Mammary epithelial cell (primary cell): Measurements from ENCODE around the gene PIP5K1C.

Source experiments
- EZH2 ChIP-seq: IDR thresholded peaks from 2 replicates; pipeline ENCODE4 v1.6.1; 2012; ENCODE audit warnings: low read length, inconsistent platforms, borderline replicate concordance
- TF ChIP-seq, protein P1 (sequence below), 2 donors: IDR thresholded peaks in 1 of 2; conservative IDR thresholded peaks in 1 of 2; 2 replicates each; pipeline ENCODE4 v1.5.1; 2011 to 2012; ENCODE audit warnings: inconsistent platforms in 2 of 2, low read length in 2 of 2, mild to moderate bottlenecking in 2 of 2, control low read depth in 1 of 2, low read depth in 1 of 2; ENCODE audit not compliant: insufficient read depth in 1 of 2; ENCODE audit errors: extremely low read depth in 1 of 2

DNA sequence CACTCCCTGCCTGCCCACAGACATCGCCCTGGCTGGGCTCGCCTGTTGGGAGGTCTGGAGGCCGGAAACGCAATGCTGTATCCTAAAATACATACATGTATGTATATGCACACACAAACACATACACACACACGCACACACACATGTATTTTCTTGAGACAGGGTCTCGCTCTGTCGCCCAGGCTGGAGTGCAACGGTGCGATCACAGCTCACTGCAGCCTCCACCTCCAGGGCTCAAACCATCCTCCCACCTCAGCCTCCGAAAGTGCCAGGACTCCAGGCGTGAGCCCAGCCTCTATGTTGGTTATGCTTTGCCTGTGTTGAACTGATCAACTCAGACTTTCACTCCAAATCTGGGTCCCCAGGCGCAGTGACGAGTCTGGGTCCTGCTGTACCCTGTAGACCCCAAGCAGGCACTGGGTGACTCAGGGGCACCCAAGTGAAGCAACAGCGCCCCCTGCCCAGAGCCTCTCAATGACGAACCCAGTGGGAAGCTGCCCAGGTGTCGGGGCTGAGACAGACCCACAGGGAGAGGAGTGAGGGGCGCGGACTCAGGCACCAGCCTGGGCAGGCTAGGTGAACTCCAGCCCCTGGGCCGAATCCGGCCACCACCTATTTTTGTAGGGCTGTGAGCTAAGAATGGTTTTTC is 46.3 kb downstream of the PIP5K1C start:
- TF ChIP-seq, protein P1, sequence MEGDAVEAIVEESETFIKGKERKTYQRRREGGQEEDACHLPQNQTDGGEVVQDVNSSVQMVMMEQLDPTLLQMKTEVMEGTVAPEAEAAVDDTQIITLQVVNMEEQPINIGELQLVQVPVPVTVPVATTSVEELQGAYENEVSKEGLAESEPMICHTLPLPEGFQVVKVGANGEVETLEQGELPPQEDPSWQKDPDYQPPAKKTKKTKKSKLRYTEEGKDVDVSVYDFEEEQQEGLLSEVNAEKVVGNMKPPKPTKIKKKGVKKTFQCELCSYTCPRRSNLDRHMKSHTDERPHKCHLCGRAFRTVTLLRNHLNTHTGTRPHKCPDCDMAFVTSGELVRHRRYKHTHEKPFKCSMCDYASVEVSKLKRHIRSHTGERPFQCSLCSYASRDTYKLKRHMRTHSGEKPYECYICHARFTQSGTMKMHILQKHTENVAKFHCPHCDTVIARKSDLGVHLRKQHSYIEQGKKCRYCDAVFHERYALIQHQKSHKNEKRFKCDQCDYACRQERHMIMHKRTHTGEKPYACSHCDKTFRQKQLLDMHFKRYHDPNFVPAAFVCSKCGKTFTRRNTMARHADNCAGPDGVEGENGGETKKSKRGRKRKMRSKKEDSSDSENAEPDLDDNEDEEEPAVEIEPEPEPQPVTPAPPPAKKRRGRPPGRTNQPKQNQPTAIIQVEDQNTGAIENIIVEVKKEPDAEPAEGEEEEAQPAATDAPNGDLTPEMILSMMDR (conservative IDR thresholded peaks at IDR 0.05 in 1 of 2, IDR thresholded peaks at IDR 0.05 in 1 of 2; ENCODE audit: extremely low read depth in 1 of 2, insufficient read depth in 1 of 2, low read depth in 1 of 2, low read length in 2 of 2): no peak
- no peak for TF ChIP-seq EZH2
